HL-60/S4 treated with retinoic acid at 250 ng/mL for 4 days and 3 days (cell line): Measurements from ENCODE around the gene SMARCB1.

ENCODE experiments used
- in situ Hi-C: fragments of 300-500 bp; cut with MboI; formaldehyde crosslinking; loops from 2 replicates; pipeline ENCODE4 v1.7.0; 2022; ENCODE audit warnings: low sequenced_read_pairs

The SMARCB1 gene

GRCh38 chr22:23760056-23760455 lies 26.7 kb upstream of the SMARCB1 start:
- in situ Hi-C loops: no loop called here

- in situ Hi-C loops: no loop called here
Observed at GRCh38 chr22:23762842-23763578, 23.8 kb upstream of the SMARCB1 start, which contains the start of gene C22orf15. Gene C22orf15 (plus strand): TSS chr22:23762990. CDS start chr22:23763307, 317 bp downstream.

GRCh38 chr22:23763579-23763945 lies 23.2 kb upstream of the SMARCB1 start:
- in situ Hi-C loops: no loop called here

DNA sequence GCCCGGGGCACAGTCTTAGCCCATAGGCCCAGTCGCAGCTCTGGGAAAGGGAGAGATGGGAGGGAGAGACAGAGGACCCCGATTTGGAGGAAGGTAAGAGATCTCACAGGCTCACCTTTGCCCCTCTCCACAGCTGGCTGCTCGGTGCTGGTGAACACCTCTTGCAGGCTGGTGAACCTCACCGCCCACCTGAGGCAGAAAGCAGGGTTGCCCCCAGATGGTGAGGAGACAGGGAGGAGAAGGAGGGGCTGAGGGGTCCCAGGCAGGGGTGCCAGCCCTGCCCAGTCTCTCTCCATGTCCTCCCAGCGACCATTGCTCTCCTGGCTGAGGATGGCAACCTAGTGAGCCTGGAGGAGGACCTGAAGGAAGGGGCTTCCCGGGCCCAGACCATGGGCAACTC lies 22.8 kb upstream of the SMARCB1 start:
- in situ Hi-C loops: no loop called here

- in situ Hi-C loops: no loop called here
Observed at GRCh38 chr22:23764899-23765881, 21.6 kb upstream of the SMARCB1 start.

DNA sequence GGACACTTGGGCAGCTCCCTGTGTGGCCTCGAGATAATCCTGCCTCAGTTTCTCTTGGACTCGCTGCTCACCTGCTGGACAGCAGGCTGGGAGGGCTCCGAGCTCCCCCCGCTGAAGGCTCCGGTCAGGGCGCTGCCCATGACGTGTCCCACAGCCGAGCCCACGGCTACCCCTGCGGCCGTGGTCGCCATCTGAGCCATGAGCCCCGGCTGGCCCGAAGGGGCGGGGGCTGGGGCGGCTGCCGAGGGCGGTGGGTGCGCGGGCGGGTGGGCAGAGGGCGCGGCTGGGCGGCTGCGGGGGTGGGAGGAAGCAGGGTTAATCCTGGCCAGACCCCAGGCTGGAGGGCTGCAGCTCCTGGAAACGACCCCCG lies 19.5 kb upstream of the SMARCB1 start:
- in situ Hi-C loops: no loop called here

- in situ Hi-C loops: no loop called here
Observed at GRCh38 chr22:23767673-23768548, 18.9 kb upstream of the SMARCB1 start, which contains the start of gene CHCHD10. Gene CHCHD10 (minus strand): TSS chr22:23767972. CDS start chr22:23767874, 98 bp downstream.

DNA sequence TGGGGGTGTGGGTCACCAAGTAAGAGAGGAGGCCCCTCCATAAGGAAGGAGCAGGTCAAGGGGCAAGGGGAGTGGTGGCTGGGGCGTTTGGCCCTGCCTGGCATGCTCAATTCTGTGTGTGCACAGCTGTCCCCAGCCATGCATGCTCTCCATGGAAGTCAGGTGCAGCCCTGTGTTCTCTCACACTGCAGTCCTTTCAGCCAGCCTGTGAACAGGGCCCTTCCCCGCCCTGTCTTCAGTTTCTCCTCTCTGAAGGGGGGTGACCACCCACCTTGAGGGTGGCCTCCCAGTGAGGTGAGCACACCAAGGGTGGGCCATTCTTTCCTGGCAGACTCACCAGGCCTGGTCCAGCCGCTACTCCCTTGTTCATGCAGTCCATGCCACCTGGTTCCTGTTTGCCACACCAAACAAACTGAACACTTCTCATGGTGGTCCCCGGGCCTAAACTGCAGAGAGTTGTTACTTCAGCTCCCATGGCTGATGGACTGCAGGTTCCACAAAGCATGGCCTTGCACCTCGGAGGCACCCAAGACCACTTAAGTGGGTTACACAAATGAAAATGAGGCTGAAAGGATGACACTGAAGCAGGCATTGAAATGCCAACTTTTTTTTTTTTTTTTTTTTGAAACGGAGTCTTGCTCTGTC lies 17.3 kb upstream of the SMARCB1 start:
- in situ Hi-C loops: no loop called here

- in situ Hi-C loops: no loop called here
Observed at GRCh38 chr22:23772315-23772648, 14.5 kb upstream of the SMARCB1 start.

DNA sequence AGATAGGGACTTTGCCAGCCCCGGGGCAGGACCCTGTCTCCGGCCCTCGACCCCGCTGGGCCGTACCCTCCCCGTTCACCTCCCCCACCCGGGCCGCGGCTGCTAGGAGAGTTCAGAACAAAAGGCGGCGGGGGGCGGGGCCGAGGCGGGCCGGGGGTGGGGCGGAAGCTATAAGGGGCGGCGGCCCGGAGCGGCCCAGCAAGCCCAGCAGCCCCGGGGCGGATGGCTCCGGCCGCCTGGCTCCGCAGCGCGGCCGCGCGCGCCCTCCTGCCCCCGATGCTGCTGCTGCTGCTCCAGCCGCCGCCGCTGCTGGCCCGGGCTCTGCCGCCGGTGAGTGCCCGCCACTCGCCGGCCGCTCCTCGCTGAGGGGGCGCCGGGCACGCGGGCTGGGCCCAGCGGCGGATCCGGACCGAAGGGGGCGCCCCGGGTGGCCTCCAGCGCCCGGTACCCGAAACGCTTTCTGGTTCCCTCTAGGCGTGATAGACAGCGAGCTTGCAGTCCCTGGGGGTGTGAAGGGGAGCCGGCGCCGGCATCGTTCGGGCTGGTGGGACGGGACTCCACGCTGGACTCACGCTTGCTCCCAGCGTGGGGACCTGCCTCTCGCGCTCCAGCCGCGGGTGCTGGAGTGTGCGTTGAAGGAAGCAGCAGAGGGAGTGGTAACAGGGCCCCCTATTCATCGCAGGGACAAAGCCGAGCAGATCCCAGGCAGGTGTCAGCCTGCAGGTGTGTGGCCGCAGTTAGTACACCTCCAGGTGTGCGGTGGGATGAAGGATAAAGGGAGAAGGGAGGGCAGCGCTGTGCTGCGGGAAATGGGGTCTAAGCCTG lies 13.9 kb upstream of the SMARCB1 start, which contains the start of gene MMP11:
TSS of gene MMP11 (plus strand) at position 201 of the 825 bp plus-strand sequence. CDS start at position 223, 22 bp downstream.
- in situ Hi-C loops: no loop called here

- in situ Hi-C loops: no loop called here
Observed at GRCh38 chr22:23773483-23774113, 13.2 kb upstream of the SMARCB1 start.

GRCh38 chr22:23774114-23774921 lies 12.4 kb upstream of the SMARCB1 start:
- in situ Hi-C loops: no loop called here

- in situ Hi-C loops: no loop called here
Observed at GRCh38 chr22:23774922-23775436, 11.8 kb upstream of the SMARCB1 start.

DNA sequence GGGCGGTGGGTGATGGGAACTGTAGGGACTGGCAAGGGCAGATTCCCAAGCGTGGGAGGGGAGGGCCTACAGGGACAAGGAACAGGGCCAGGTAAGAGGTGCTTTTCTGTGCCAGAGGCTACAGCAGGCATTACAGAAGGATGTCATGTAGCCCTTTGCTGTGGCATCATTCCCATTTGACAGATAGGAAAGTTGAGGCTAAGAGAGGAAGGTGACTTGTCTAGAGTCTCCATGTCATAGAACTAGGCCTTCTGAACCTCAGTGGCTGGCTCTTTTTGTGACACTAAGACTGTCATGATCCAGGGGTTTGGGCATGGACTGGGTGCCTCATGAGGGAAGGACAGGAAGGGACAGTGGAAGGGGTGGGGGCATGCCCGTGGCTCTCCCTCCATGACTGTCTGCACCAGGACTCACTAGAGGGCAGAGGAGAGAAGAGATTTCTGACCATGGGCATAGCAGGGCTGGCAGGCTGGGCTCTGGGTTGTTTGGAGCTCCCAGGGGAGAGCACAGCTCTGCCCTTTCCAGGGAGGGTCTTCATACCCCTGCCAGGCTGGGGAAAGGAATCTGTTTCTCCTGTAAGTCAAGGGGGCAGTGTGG lies 10.9 kb upstream of the SMARCB1 start:
- in situ Hi-C loops: no loop called here

DNA sequence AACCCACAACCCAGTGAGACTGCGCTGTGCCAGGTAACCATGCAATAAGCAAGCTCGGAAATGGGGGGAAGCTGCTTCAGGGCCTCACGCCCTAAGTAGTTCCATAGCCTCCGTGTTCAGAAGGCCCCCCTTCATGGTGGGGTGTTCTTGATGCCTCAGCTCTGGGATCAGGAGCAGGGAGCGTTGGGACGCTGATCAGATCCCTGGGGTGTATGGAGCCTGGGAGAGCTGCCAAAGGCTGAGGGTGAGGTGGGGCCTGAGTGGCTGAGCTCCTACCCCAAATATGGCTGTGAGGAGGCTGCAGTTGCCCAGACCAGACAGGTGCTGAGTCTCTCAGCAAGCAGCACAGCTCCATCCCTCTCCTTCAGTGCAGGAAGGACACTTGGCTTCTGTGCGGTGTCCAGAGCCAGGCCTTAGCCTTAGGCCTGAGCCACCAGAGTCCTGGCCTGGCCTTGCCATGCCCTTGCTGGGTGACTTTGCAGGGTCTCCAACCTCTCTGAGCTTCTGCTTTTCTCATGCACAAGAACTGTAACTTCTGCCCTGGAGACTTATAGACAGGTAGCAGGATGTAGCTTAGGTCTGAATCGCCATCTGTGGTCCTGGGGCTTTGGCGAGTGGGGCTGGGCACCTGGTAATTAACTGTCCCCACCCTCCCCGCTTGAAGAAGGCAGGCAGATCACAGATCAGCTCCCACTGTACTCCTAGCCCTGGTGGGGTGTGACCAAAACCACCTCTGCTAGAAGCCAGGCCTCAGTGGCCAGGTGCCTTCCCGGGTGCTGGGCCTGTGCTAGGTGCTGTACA lies 8.8 kb upstream of the SMARCB1 start:
- in situ Hi-C loops: no loop called here

DNA sequence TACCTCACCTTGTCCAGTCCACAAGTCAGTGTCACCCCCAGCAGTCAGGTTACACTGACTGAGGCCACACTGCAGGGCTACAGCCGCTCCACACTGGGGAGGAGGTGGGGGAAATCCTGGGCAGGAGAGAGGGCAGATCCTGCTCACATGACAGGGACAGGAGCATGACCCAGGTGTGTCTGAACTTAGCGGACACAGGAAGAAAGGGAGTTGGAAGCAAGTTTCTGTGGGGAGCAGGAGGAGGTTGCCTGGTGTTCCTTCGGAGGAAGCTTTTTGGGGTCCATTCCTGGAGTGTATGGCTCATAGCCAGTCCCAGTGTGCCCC lies 8.2 kb upstream of the SMARCB1 start:
- in situ Hi-C loops: no loop called here

DNA sequence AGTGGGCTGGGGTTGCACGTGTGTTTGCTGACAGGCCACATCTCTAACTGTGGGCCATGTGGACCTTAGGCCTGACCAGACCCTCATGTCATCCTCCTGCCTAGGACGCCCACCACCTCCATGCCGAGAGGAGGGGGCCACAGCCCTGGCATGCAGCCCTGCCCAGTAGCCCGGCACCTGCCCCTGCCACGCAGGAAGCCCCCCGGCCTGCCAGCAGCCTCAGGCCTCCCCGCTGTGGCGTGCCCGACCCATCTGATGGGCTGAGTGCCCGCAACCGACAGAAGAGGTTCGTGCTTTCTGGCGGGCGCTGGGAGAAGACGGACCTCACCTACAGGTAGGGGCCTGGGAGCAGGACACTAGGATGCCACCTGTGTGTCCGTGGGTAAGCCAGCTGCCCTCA lies 7.7 kb upstream of the SMARCB1 start:
- in situ Hi-C loops: no loop called here
